ENCODE measurements around the gene NUBP1.
"Not testable (repeated sequence)": the region's sequence is repeated elsewhere in the genome, so short reads cannot be mapped to it uniquely, and the experiment has no call there.

Gene NUBP1

GRCh38 chr16:10767127-10767526 lies 23.5 kb downstream of the NUBP1 start:
- TF ChIP-seq, protein P1, sequence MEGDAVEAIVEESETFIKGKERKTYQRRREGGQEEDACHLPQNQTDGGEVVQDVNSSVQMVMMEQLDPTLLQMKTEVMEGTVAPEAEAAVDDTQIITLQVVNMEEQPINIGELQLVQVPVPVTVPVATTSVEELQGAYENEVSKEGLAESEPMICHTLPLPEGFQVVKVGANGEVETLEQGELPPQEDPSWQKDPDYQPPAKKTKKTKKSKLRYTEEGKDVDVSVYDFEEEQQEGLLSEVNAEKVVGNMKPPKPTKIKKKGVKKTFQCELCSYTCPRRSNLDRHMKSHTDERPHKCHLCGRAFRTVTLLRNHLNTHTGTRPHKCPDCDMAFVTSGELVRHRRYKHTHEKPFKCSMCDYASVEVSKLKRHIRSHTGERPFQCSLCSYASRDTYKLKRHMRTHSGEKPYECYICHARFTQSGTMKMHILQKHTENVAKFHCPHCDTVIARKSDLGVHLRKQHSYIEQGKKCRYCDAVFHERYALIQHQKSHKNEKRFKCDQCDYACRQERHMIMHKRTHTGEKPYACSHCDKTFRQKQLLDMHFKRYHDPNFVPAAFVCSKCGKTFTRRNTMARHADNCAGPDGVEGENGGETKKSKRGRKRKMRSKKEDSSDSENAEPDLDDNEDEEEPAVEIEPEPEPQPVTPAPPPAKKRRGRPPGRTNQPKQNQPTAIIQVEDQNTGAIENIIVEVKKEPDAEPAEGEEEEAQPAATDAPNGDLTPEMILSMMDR (IDR thresholded peaks at IDR 0.05; ENCODE audit: control extremely low read depth, extremely low read depth, low read depth, missing control alignments), result no peak
- POLR2A ChIA-PET, result no interaction called here
- CTCF ChIA-PET, result no interaction called here
- no peak for DNase-seq (ENCODE audit: extremely low spot score)

DNA sequence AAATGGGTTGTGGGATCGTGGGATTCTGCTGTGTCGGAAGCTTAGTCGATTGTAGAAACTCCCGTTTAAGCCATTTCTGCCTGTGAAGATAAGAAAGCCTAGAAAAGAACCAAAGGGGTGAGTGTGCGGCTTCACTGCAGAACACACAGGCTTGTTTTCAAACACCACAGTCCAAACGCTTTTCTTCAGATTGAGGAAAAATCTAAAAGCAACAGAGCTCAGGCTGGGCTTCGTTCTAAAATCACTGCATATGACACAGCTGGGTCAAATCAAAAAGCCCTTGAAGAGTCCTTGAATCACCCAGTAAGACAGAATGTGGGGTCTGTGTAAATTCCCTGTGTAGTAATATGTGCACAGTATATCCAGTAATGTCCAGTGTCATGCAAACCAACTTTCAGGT lies 25.7 kb downstream of the NUBP1 start:
- POLR2A ChIA-PET, result no interaction called here
- DNase-seq (ENCODE audit: extremely low spot score), result no peak
- CTCF ChIA-PET, result interaction anchor here (1.2 to 1.4 kb wide), 2 partner anchors 9 to 16 kb away, joined by 3 read pairs; no protein-coding TSS in a partner anchor
- TF ChIP-seq, protein P1 (IDR thresholded peaks at IDR 0.05; ENCODE audit: control extremely low read depth, extremely low read depth, low read depth, missing control alignments), result no peak

DNA sequence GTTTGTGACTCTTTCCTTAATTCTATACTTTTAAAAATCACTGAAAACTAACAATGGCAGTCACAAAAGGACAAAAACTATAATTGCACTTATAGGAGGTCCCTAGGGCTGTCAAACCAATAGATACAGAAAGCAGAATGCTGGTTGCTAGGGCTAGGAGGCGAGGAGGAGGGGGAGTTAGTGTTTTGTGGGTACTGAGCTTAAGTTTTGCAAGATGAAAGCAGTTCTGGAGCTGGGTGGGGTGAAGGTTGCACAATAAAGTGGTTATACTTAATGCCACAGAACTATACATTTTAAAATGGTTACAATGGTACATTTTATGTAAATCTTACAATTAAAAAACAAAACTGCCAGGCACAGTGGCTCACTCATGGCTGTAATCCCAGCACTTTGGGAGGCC lies 27.3 kb downstream of the NUBP1 start:
- POLR2A ChIA-PET, result interaction anchor here (0.6 to 1.2 kb wide), 4 partner anchors 10 to 16 kb away, joined by 3 read pairs; no protein-coding TSS in a partner anchor
- no peak for DNase-seq (ENCODE audit: extremely low spot score)
- TF ChIP-seq, protein P1 (IDR thresholded peaks at IDR 0.05; ENCODE audit: control extremely low read depth, extremely low read depth, low read depth, missing control alignments), result no peak
- CTCF ChIA-PET, result interaction anchor here (0.6 to 1.1 kb wide), 3 partner anchors 17 to 485 kb away, joined by 3 read pairs; partner anchors contain the start of gene SOCS1

- ChIA-PET POLR2A (no interaction called here), CTCF (no interaction called here)
- TF ChIP-seq, protein P1 (IDR thresholded peaks at IDR 0.05; ENCODE audit: control extremely low read depth, extremely low read depth, low read depth, missing control alignments), result no peak
- peak; percentile 69 for DNase-seq (ENCODE audit: extremely low spot score)
Observed at GRCh38 chr16:10776280-10776679, 32.6 kb downstream of the NUBP1 start.

DNA sequence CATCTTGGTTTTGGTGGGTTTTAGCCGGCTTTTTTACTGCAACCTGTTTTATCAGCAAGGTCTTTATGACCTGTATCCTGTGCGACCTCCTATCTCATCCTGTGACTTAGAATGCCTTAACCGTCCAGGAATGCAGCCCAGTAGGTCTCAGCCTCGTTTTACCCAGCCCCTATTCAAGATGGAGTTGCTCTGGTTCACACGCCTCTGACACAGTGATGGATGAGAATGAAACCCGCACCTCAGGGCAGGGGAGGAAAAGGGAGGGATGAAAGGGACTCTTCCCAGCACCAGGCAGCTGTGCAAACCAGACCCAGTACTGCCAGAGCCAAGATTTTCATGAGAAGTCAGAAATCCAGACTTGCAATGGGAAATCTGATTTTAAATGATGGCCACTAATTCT lies 33.3 kb downstream of the NUBP1 start:
- CTCF ChIA-PET; DNase-seq (ENCODE audit: extremely low spot score); POLR2A ChIA-PET: not testable (repeated sequence)

DNA sequence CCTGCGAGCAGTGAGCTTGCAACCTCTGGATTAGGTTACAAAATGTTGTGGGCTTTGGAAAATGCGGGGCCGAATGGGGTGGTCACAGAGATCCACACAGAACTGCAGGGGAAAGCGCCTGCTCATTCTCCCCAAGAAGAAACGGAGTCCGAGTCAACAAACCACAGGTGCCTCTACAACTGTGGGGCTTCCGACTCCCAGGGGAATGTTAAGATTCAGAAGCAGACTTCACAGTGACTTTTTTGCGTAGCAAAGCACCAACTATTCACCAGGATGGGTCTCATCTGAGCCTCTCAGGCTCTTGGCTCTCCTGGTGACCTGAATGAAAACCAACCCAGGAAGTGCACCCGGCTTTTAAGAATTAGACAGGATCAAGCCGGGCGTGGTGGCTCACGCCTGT lies 33.7 kb downstream of the NUBP1 start:
- DNase-seq (ENCODE audit: extremely low spot score), result no peak
- ChIA-PET CTCF (interaction anchor here (1.6 kb wide), 1 partner anchor 69 kb away, joined by 3 read pairs; no protein-coding TSS in a partner anchor), POLR2A (no interaction called here)
- TF ChIP-seq, protein P1 (IDR thresholded peaks at IDR 0.05; ENCODE audit: control extremely low read depth, extremely low read depth, low read depth, missing control alignments), result no peak

- ChIA-PET POLR2A (interaction anchor here (1.0 kb wide), 1 partner anchor 9 kb away, joined by 3 read pairs; no protein-coding TSS in a partner anchor), CTCF (interaction anchor here (1.1 kb wide), 1 partner anchor 27 kb away, joined by 3 read pairs; no protein-coding TSS in a partner anchor)
Observed at GRCh38 chr16:10779908-10780307, 36.3 kb downstream of the NUBP1 start.

DNA sequence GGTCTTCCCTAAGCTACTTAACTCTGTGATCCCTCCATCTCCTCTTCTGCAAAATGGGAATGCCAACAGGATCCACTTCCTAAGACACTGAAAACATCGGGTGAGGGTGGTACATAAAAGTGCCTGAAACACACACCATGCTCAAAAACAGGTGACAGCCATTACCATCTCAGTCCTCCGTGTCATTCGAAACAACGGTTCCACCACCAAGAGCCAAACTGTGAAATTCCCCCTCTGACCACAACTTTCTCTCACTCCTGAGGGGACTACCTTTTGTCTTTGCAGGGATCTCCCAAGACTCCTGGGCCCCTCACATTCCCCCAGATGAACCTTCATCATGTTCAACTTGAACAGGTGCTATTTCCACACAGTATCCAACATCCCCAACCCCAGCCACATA lies 37.0 kb downstream of the NUBP1 start:
- ChIA-PET POLR2A (interaction anchor here (1.0 kb wide), 1 partner anchor 10 kb away, joined by 3 read pairs; no protein-coding TSS in a partner anchor), CTCF (interaction anchor here (1.1 kb wide), 1 partner anchor 28 kb away, joined by 3 read pairs; no protein-coding TSS in a partner anchor)

More at GRCh38 chr16:10779908-10780307, 36.3 kb downstream of the NUBP1 start:
- not testable (repeated sequence) for DNase-seq (ENCODE audit: extremely low spot score)

More for the DNA sequence above, 37.0 kb downstream of the NUBP1 start:
- TF ChIP-seq, protein P1 (IDR thresholded peaks at IDR 0.05; ENCODE audit: control extremely low read depth, extremely low read depth, low read depth, missing control alignments), result no peak
- no peak for DNase-seq (ENCODE audit: extremely low spot score)
